HG03045 (cell line): ENCODE results near the gene SYNE1.
"Not testable (repeated sequence)": the region's sequence is repeated elsewhere in the genome, so short reads cannot be mapped to it uniquely, and the experiment has no call there.

Experiments used
- ATAC-seq: cut with Tn5 transposase; IDR thresholded peaks from one replicate; pipeline ENCODE4 v1.9.1; 2021; ENCODE audit warnings: mild to moderate bottlenecking, moderate library complexity; ENCODE audit not compliant: unreplicated experiment

SYNE1 gene

GRCh38 chr6:152492281-152492680 lies 144.9 kb downstream of the SYNE1 start:
- ATAC-seq = not testable (repeated sequence)

DNA sequence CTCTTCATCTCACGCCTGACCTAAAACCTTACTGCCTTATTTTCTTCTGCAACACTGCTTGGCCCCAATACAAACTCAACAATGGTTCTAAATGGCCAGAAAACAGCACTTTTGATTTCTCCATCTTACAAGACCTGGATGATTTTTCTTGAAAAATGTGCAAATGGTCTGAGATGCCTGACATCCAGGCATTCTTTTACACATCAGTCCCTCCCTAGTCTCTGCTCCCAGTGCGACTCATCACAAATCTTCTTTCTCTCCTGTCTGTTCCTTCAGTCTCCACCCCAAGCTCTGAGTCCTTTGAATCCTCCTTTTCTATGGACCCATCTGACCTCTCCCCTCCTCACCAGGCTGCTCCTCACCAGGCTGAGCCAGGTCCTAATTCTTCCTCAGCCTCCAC lies 145.7 kb downstream of the SYNE1 start:
- not testable (repeated sequence) for ATAC-seq

- ATAC-seq = not testable (repeated sequence)
Measured at GRCh38 chr6:152490971-152491378, 146.2 kb downstream of the SYNE1 start.

- ATAC-seq = no peak
Measured at GRCh38 chr6:152484806-152485205, 152.4 kb downstream of the SYNE1 start.

GRCh38 chr6:152482289-152482688 lies 154.9 kb downstream of the SYNE1 start:
- ATAC-seq = no peak

GRCh38 chr6:152478377-152479010 lies 158.7 kb downstream of the SYNE1 start:
- no peak for ATAC-seq

DNA sequence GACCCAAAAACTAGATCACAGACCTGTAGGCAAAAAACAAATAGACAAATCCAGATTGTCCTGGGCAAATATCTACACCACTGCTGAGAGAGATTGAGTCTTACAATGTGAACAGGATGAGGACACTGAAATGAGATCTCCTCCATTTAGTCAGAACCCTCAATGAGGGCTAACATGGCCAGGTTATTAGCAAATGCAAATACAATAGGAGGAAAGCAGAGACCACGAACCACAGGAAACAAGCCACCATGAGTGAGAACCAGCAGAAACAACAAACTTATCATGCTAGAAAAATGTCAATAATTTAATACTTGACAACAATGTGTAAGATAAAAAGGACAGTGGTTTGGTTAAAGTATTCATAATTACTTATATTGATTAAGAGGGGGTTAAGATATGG lies 162.8 kb downstream of the SYNE1 start:
- no peak for ATAC-seq

GRCh38 chr6:152472325-152472724 lies 164.8 kb downstream of the SYNE1 start:
- ATAC-seq = no peak

GRCh38 chr6:152471456-152472265 lies 165.5 kb downstream of the SYNE1 start:
- no peak for ATAC-seq

DNA sequence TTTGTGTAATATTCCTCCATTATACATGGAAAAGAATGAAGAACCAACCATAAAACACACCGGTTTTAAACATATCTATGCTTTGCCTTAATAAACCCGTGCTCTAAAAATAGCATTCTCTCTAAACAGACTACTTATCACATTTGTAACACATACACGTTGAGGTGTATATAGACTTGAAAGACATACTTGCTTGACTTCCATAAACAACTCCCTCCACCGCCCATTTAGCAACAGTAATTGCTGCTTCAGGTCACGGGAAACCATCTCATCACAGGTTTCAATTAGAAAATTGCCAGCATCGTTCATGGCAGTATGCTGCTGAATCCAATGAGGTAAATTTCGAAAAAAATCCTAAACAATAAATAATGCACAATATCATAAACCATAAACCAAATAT lies 174.0 kb downstream of the SYNE1 start:
- no peak for ATAC-seq

GRCh38 chr6:152462716-152463115 lies 174.4 kb downstream of the SYNE1 start:
- no peak for ATAC-seq

- no peak for ATAC-seq
Measured at GRCh38 chr6:152461556-152461955, 175.6 kb downstream of the SYNE1 start.

DNA sequence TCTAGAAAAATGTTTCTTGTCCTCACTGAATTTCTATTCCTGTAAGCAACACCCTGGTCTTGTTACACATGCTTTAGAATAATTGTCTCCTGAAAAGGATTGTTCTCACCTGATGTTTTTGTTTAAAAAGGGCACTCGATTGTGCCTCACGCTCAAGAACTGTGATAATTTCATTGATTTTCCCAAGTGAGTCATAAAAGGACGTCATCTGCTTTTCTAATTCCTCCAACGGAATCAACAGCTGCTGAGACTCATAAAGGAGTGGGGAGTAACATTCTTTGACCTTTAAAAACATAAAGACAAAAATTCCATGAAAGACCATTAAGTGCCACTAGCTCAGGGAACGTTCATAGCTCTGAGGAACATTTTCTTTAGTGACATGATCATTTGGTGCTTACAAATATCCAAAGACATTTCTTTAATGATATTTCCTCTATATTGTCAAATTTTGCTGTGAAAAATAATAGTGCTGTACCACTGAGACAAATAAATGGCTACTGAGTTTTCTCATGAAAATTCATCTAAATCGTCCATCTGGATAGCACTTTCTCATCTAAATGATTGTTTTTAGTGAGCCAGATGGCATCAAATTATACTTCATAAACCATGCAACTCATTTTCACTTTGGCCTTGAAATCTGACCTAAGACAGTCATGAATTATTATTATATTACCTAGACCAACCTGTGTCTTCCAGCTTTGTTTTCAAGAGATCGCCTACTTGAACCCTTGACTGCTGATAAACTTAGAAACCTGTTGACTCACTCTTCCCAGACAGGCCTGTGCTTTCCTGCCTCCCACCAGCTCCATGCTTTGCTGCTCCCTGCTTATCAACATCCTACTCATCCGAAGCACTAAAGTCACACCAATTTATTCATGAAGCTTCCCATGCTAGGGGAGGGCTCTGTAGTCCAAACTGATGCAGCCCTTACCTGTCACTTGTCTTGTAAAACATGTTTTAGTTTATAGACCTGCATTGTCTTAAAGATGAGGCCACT lies 178.2 kb downstream of the SYNE1 start:
- ATAC-seq = no peak

GRCh38 chr6:152457949-152458624 lies 179.1 kb downstream of the SYNE1 start:
- no peak for ATAC-seq

GRCh38 chr6:152454003-152454402 lies 183.2 kb downstream of the SYNE1 start:
- ATAC-seq = no peak

DNA sequence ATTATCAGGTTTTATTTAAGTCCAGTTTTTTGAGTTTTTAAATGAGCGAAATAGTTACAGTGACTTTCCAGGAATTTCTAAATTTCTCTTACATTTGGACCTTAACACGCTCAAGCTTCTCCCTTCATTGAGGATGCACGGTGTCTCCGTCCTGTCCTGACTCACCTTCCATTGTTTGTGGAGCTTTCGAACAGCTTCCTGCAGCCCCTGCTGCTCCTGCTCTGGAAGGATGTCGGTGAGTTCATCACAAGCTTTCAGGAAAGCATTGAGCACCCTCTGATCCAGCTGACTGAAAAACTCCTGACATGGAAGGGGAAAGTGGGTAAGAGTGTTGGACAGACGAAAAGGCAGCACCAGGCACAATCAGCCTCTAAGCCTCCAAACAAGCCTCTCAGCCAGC lies 183.7 kb downstream of the SYNE1 start:
- no peak for ATAC-seq

GRCh38 chr6:152452639-152453038 lies 184.5 kb downstream of the SYNE1 start:
- ATAC-seq = no peak

DNA sequence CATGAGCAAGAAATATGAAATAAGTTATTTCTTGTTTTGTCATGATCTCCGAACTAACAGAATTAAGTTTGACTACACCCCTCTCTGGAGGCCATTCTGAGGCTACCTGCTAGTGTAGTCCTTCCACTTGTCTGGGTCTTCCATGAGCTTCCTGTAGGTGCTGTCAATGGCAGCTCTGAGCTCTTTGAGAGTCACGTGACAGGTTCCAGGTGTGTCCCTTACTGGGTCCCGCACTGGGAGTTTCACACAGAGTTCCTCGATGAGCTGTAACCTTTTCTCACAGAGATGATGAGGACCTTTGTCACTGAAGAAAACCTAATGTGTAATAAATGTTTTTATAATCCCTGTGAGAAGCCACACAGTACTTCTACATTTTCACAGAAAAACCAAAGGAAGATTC lies 186.6 kb downstream of the SYNE1 start:
- ATAC-seq = no peak

GRCh38 chr6:152441902-152442301 lies 195.3 kb downstream of the SYNE1 start:
- no peak for ATAC-seq

GRCh38 chr6:152435816-152436215 lies 201.3 kb downstream of the SYNE1 start:
- ATAC-seq = no peak

DNA sequence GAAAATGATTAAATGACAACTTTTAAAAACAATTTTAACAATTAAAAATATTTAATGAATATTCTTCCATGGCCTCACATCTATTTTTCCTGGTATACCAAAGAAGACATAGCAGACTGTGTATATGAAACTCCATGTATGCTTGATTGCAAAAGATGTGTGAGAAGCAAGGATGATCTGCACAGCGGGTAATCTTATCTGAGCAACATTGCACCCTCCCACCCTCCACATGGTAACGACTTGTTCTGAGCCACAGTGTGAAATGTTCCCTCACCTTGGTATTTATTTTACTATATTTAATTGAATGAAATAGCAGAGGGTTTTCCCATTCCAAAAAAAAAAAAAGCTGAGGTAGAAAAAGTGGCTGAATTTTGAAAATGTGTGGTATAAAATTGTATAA lies 204.4 kb downstream of the SYNE1 start:
- ATAC-seq = no peak
